ENCODE data around the gene PTGER4. TPM values are rescaled to one million over a fixed set of nuclear protein-coding genes. Genes with fewer than 3 reads are reported as not detected.
"Not testable (repeated sequence)": the region's sequence is repeated elsewhere in the genome, so short reads cannot be mapped to it uniquely, and the experiment has no call there.

The PTGER4 gene
- total RNA-seq, 1 donor, result 12.0 TPM

DNA sequence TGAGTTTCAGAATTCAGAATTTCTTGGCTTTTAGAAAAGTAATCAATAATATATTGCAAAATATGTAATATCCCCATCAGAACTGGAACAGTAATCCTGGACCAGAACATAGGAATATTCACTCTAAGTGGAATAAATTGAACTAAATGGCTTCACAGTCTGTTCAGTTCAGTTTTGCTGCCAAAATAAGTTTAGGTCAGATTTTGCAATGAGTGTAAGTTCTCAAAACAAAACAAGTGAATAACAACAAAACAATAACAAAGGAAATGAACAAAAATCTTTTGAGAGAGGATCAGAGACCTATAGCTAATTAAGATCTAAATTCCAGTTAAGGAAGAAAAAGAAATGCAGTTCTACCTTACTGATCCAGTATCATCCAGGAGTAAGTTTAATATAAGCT, 9.3 kb downstream of the PTGER4 start:
- no peak for DNase-seq (ENCODE audit: low read depth)
- TF ChIP-seq, protein P1, sequence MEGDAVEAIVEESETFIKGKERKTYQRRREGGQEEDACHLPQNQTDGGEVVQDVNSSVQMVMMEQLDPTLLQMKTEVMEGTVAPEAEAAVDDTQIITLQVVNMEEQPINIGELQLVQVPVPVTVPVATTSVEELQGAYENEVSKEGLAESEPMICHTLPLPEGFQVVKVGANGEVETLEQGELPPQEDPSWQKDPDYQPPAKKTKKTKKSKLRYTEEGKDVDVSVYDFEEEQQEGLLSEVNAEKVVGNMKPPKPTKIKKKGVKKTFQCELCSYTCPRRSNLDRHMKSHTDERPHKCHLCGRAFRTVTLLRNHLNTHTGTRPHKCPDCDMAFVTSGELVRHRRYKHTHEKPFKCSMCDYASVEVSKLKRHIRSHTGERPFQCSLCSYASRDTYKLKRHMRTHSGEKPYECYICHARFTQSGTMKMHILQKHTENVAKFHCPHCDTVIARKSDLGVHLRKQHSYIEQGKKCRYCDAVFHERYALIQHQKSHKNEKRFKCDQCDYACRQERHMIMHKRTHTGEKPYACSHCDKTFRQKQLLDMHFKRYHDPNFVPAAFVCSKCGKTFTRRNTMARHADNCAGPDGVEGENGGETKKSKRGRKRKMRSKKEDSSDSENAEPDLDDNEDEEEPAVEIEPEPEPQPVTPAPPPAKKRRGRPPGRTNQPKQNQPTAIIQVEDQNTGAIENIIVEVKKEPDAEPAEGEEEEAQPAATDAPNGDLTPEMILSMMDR (IDR thresholded peaks at IDR 0.05; ENCODE audit: insufficient read depth, low read length), result no peak

DNA sequence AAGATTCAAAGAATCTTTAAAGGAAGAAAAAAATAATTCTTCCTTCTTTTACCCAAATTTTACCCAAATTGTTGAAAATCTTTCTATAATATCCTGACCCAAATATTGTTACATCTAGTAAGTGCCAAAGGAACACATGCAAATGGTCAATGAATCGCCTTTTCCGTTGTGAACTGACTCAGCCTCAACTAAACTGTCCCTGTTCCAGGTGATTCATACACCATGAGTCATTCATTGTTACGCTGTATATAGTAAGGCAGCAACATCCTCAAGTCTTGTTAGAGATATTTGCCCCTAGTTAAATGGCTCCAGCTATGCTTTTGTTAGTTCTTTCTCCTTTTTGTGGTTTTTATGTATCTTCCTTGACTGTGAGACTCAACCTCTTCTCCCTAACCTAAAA, 9.7 kb downstream of the PTGER4 start:
- H3K4me3 ChIP-seq (ENCODE audit: low read depth, low read length), result no peak overlapping the region
- TF ChIP-seq, protein P1 (IDR thresholded peaks at IDR 0.05; ENCODE audit: insufficient read depth, low read length), result no peak
- DNase-seq (ENCODE audit: low read depth), result peak; percentile 97

More for the DNA sequence above, 9.3 kb downstream of the PTGER4 start:
- no peak overlapping the region for H3K4me3 ChIP-seq (ENCODE audit: low read depth, low read length)

DNA sequence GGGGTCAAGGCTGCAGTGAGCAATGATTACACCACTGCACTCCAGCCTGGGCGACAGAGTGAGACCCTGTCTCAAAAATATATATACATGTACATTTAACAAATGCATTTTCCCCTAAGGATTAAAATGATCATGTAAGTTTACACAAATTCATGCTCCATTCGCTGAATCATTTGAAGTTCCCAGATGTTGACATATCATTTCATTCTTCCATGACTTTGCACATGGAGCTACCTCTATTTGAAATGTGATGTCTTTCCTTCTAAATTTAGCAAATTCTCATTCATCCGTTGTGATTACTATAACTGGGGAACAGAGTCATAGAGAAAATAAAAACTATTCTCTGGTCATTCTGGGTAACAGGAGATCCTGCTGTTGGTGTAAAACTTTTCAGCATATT, 10.6 kb downstream of the PTGER4 start:
- TF ChIP-seq, protein P1 (IDR thresholded peaks at IDR 0.05; ENCODE audit: insufficient read depth, low read length), result no peak
- no peak for DNase-seq (ENCODE audit: low read depth)
- no peak overlapping the region for H3K4me3 ChIP-seq (ENCODE audit: low read depth, low read length)

DNA sequence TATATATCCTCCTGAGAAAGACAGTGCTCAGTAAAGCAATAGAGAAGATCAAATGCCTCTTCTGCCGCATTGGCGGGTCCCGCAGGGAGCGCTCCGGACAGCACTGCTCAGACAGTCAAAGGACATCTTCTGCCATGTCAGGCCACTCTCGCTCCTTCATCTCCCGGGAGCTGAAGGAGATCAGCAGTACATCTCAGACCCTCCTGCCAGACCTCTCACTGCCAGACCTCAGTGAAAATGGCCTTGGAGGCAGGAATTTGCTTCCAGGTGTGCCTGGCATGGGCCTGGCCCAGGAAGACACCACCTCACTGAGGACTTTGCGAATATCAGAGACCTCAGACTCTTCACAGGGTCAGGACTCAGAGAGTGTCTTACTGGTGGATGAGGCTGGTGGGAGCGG, 12.2 kb downstream of the PTGER4 start:
- DNase-seq (ENCODE audit: low read depth), result no peak
- TF ChIP-seq, protein P1 (IDR thresholded peaks at IDR 0.05; ENCODE audit: insufficient read depth, low read length), result no peak
- H3K4me3 ChIP-seq (ENCODE audit: low read depth, low read length), result no peak overlapping the region

DNA sequence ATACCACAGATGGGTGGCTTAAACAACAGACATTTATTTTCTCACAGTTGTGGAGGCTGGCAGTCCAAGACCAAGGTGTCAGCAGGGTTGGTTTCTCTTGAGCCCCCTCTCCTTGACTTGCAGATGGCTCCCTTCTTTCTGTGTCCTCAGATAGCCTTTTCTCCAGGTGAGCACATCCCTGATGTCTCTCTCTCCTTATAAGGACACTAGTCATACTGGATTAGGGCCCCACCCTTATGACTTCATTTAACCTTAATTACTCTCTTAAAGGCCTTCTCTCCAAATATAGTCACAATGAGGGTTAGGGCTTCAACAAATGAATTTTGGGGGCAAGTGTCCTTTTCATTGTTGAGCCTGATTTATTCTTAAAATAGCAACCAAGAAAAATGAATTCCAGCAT, 14.7 kb downstream of the PTGER4 start:
- TF ChIP-seq, protein P1 (IDR thresholded peaks at IDR 0.05; ENCODE audit: insufficient read depth, low read length), result no peak
- DNase-seq (ENCODE audit: low read depth), result no peak
- H3K4me3 ChIP-seq (ENCODE audit: low read depth, low read length), result no peak overlapping the region

DNA sequence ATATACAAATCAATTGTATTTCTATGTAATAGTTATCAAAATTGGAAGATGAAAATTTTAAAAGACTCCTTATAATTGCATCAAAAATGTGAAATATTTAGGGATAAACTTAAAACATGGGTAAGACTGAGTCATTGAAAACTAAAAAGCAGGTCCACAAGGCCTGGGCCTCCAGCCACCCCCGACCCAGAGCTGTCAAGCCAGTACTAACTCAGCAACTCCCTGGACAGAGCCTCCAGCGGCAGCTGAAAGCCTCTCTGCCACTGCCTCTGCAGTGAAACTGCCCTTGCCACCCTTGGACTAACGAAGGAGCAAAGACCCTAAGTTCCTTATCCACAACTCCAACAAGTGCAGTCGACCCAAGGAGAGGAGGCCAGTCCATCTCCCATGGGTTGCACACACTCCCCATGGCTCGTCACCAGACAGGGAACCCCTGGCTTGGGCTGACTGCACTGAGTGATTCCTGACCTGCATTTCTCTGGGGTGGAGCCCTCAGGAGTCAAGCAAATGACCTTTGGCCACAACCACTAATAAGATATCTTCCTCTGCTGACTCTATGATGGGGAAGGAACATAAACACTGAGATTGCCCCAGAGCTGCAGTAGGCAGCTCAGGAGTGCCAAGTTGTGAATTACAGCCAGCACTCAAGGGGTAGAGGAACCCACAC, 20.5 kb downstream of the PTGER4 start:
- DNase-seq (ENCODE audit: low read depth), result no peak

DNA sequence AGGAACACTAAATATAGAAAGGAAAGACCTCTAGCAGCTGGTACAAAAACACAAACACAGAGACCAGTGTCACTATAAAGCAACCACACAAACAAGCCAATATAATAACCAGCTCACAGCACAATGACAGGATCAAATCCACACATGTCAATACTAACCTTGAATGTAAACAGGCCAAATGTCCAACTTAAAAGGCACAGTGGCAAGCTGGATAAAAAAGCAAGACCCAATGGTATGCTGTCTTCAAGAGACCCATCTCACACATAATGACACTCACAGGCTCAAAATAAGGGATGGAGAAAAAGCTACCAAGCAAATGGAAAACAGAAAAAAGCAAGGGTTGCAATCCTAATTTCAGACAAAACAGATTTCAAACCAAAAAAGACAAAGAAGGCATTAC, 22.3 kb downstream of the PTGER4 start:
- DNase-seq (ENCODE audit: low read depth); H3K4me3 ChIP-seq (ENCODE audit: low read depth, low read length): not testable (repeated sequence)

More for the DNA sequence above, 20.5 kb downstream of the PTGER4 start:
- H3K4me3 ChIP-seq (ENCODE audit: low read depth, low read length), result no peak overlapping the region
- TF ChIP-seq, protein P1 (IDR thresholded peaks at IDR 0.05; ENCODE audit: insufficient read depth, low read length), result no peak

DNA sequence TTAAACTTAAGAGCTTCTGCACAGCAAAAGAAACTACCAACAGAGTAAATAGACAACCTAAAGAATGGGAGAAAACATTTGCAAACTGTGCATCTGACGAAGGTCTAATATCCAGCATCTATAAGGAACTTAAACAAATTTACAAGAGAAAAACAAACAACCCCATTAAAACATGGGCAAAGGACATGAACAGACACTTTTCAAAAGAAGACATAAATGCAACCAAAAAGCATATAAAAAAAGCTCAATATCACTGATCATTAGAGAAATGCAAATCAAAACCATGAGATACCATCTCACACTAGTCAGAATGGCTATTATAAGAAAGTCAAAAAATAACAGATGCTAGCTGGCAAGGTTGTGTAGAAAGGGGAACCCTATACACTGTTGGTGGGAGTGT, 25.8 kb downstream of the PTGER4 start:
- H3K4me3 ChIP-seq (ENCODE audit: low read depth, low read length), result not testable (repeated sequence)

DNA sequence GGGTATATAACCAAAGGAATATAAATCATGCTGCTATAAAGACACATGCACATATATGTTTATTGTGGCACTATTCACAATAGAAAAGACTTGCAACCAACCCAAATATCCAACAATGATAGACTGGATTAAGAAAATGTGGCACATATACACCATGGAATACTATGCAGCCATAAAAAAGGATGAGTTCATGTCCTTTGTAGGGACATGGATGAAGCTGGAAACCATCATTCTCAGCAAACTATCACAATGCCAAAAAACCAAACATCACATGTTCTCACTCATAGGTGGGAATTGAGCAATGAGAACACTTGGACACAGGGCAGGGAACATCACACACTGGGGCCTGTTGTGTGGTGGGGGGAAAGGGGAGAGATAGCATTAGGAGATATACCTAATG, 30.9 kb downstream of the PTGER4 start:
- DNase-seq (ENCODE audit: low read depth); H3K4me3 ChIP-seq (ENCODE audit: low read depth, low read length): not testable (repeated sequence)

More for the DNA sequence above, 25.8 kb downstream of the PTGER4 start:
- DNase-seq (ENCODE audit: low read depth), result not testable (repeated sequence)
